H9 (cell line): Measurements from ENCODE around the gene IFT25. TPM values are rescaled to one million over a fixed set of nuclear protein-coding genes. Genes with fewer than 3 reads are reported as not detected.

Source experiments
- DNase-seq: peaks from one replicate; pipeline ENCODE4 v3.0.0-alpha.2; 2017
- H2AFZ ChIP-seq: one replicate; pipeline ENCODE4 v1.6.1; 2013; ENCODE audit warnings: mild to moderate bottlenecking, low read length, control low read depth, moderate library complexity
- H2AK5ac ChIP-seq: 2 replicates; pipeline ENCODE4 v1.6.1; 2013; ENCODE audit warnings: low read length, control low read depth, mixed read lengths; ENCODE audit not compliant: insufficient read length
- H2BK120ac ChIP-seq: one replicate; pipeline ENCODE4 v1.6.1; 2013; ENCODE audit warnings: low read depth, mild to moderate bottlenecking, low read length, control low read depth, inconsistent platforms; ENCODE audit not compliant: poor library complexity, severe bottlenecking
- H2BK12ac ChIP-seq: 2 replicates; pipeline ENCODE4 v1.6.1; 2013; ENCODE audit warnings: low read length, control low read depth, mixed read lengths, low read depth; ENCODE audit not compliant: insufficient read length
- H2BK15ac ChIP-seq: 2 replicates; pipeline ENCODE4 v1.6.1; 2013; ENCODE audit warnings: low read depth, low read length, control low read depth
- H2BK20ac ChIP-seq: one replicate; pipeline ENCODE4 v1.6.1; 2013; ENCODE audit warnings: low read depth, mild to moderate bottlenecking, low read length, control low read depth, inconsistent platforms; ENCODE audit not compliant: poor library complexity, severe bottlenecking
- H2BK5ac ChIP-seq: 2 replicates; pipeline ENCODE4 v1.6.1; 2013; ENCODE audit warnings: low read length, control low read depth, mixed read lengths; ENCODE audit not compliant: insufficient read length
- H3K14ac ChIP-seq: 2 replicates; pipeline ENCODE4 v1.6.1; 2013; ENCODE audit warnings: low read length, control low read depth; ENCODE audit not compliant: insufficient read depth
- H3K18ac ChIP-seq: 2 replicates; pipeline ENCODE4 v1.6.1; 2013; ENCODE audit warnings: low read depth, mild to moderate bottlenecking, mixed read lengths, low read length, control low read depth; ENCODE audit not compliant: insufficient read length
- H3K23ac ChIP-seq: 2 replicates; pipeline ENCODE4 v1.6.1; 2013; ENCODE audit warnings: low read length, control low read depth, mixed read lengths, low read depth; ENCODE audit not compliant: insufficient read length
- H3K23me2 ChIP-seq: 2 replicates; pipeline ENCODE4 v1.6.1; 2013; ENCODE audit warnings: low read depth, mild to moderate bottlenecking, mixed read lengths, low read length, control low read depth; ENCODE audit not compliant: insufficient read length, poor library complexity, severe bottlenecking
- H3K27ac ChIP-seq: 2 replicates; pipeline ENCODE4 v1.5.1; 2013; ENCODE audit warnings: low read length, control low read depth, mixed read lengths, low read depth; ENCODE audit not compliant: insufficient read length
- H3K27me3 ChIP-seq: 2 replicates; pipeline ENCODE4 v1.6.1; 2013; ENCODE audit warnings: low read length, control low read depth, inconsistent platforms; ENCODE audit not compliant: insufficient read depth
- H3K4ac ChIP-seq: 2 replicates; pipeline ENCODE4 v1.6.1; 2013; ENCODE audit warnings: low read depth, mild to moderate bottlenecking, control low read depth, inconsistent platforms, low read length, moderate library complexity
- H3K4me1 ChIP-seq: 2 replicates; pipeline ENCODE4 v1.6.1; 2013; ENCODE audit warnings: low read length, control low read depth, inconsistent platforms; ENCODE audit not compliant: insufficient read depth
- H3K4me2 ChIP-seq: 2 replicates; pipeline ENCODE4 v1.6.1; 2013; ENCODE audit warnings: low read length, control low read depth, mixed read lengths; ENCODE audit not compliant: insufficient read length, insufficient read depth
- H3K56ac ChIP-seq: 2 replicates; pipeline ENCODE4 v1.6.1; 2013; ENCODE audit warnings: low read depth, mild to moderate bottlenecking, mixed read lengths, low read length, control low read depth; ENCODE audit not compliant: insufficient read length
- H3K79me1 ChIP-seq: 2 replicates; pipeline ENCODE4 v1.6.1; 2013; ENCODE audit warnings: low read depth, mild to moderate bottlenecking, moderate library complexity, low read length, control low read depth, inconsistent platforms; ENCODE audit not compliant: insufficient read depth, poor library complexity, severe bottlenecking
- H3K79me2 ChIP-seq: 2 replicates; pipeline ENCODE4 v1.6.1; 2013; ENCODE audit warnings: low read length, control low read depth, inconsistent platforms; ENCODE audit not compliant: insufficient read depth
- H3K9ac ChIP-seq: 2 replicates; pipeline ENCODE4 v1.6.1; 2013; ENCODE audit warnings: low read length, control low read depth, mixed read lengths; ENCODE audit not compliant: insufficient read length; ENCODE audit errors: extremely low read depth
- H3K9me3 ChIP-seq: one replicate; pipeline ENCODE4 v1.6.1; 2013; ENCODE audit warnings: low read depth, low read length, inconsistent platforms; ENCODE audit not compliant: control insufficient read depth
- H3T11ph ChIP-seq: one replicate; pipeline ENCODE4 v1.6.1; 2013; ENCODE audit warnings: mild to moderate bottlenecking, low read length, control low read depth, inconsistent platforms
- H4K20me1 ChIP-seq: one replicate; pipeline ENCODE4 v1.6.1; 2013; ENCODE audit not compliant: control insufficient read depth, insufficient read length, insufficient read depth
- H4K5ac ChIP-seq: 2 replicates; pipeline ENCODE4 v1.6.1; 2013; ENCODE audit warnings: low read depth, mild to moderate bottlenecking, mixed read lengths, low read length, control low read depth; ENCODE audit not compliant: insufficient read length
- H4K8ac ChIP-seq: replicated peaks from 2 replicates; pipeline ENCODE4 v1.6.1; 2013; ENCODE audit warnings: low read length, control low read depth, mixed read lengths, low read depth; ENCODE audit not compliant: insufficient read length
- H4K91ac ChIP-seq: 2 replicates; pipeline ENCODE4 v1.6.1; 2013; ENCODE audit warnings: low read depth, mild to moderate bottlenecking, moderate library complexity, mixed read lengths, low read length, control low read depth; ENCODE audit not compliant: insufficient read length
- H3K27ac Mint-ChIP-seq, 3 experiments: 2 replicates in 2 of 3; 3 replicates in 1 of 3; pipeline ENCODE4 v1.8.0; 2020 to 2021; ENCODE audit warnings: mixed read lengths in 3 of 3, mild to moderate bottlenecking in 1 of 3, moderate library complexity in 1 of 3
- H3K27me3 Mint-ChIP-seq: 2 replicates; pipeline ENCODE4 v1.8.0; 2021; ENCODE audit warnings: low read depth, mild to moderate bottlenecking, moderate library complexity, mixed read lengths
- H3K36me3 Mint-ChIP-seq, 3 experiments: 2 replicates in 2 of 3; 3 replicates in 1 of 3; pipeline ENCODE4 v1.8.0; 2020 to 2021; ENCODE audit warnings: low read depth in 3 of 3, mixed read lengths in 3 of 3; ENCODE audit not compliant: insufficient read depth in 1 of 3
- H3K4me1 Mint-ChIP-seq, 2 experiments: 2 replicates each; pipeline ENCODE4 v1.8.0; 2020; ENCODE audit warnings: mixed read lengths in 2 of 2
- H3K4me3 Mint-ChIP-seq, 2 experiments: 2 replicates in 1 of 2; 3 replicates in 1 of 2; pipeline ENCODE4 v1.8.0; 2020 to 2021; ENCODE audit warnings: mild to moderate bottlenecking in 2 of 2, mixed read lengths in 2 of 2, moderate library complexity in 1 of 2
- H3K9me3 Mint-ChIP-seq, 2 experiments: 2 replicates in 1 of 2; 3 replicates in 1 of 2; pipeline ENCODE4 v1.8.0; 2020; ENCODE audit warnings: mild to moderate bottlenecking in 2 of 2, mixed read lengths in 2 of 2, moderate library complexity in 1 of 2
- WGBS: extraction: QIAGEN DNeasy Blood & Tissue Kit; methylation state at CpG from one replicate; pipeline ENCODE4 v1.1.7; 2013; ENCODE audit warnings: missing lambda C conversion rate, low lambda C conversion rate, mixed read lengths; ENCODE audit not compliant: insufficient read length; ENCODE audit errors: extremely low coverage; 5-methylcytosine and 5-hydroxymethylcytosine counted together
- total RNA-seq: library from RNA; stranded (reverse); gene quantifications from 2 replicates; pipeline ENCODE4 v1.2.1, GENCODE V29; 2021
- TF ChIP-seq, protein P1 (sequence below): fragments of 200-600 bp; sonication (generic); conservative IDR thresholded peaks from 3 replicates; pipeline ENCODE4 v1.8.0; 2021; ENCODE audit warnings: antibody characterized with exemption, mild to moderate bottlenecking

IFT25 gene
- total RNA-seq, 1 experiment from 2014 or later = 36.8 TPM

DNA sequence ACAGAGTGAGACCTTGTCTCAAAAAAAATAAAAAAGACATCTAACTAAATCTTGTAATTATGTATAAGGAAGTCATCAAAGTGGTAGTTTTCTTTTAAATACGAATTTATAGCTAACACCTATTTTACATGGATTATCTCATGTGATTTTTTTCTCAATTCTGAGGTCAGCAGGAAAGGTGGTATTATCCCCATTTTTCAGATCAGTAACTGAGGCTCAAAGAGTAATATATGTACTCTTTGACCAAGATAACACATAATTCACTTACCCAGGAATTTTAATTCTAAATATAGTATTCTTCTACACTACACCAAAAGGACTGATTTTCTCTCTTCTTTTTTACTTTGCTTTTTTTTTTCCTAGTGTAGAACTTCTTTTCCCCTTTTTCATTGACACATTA lies 9.1 kb downstream of the IFT25 start:
- no peak overlapping the region for H3T11ph ChIP-seq
- Mint-ChIP-seq H3K36me3 (peaks cover 22 to 54% (median 33%) of the 10 kb centered on the region in 3 experiments), H3K27me3 (no peaks in the 10 kb centered on the region), H3K4me1 (no peaks in the 10 kb centered on the region), H3K9me3 (peaks cover 16 to 20% of the 10 kb centered on the region in 2 experiments), H3K27ac (no peak overlapping the region), H3K4me3 (no peak overlapping the region)
- H3K23ac ChIP-seq = no peak overlapping the region
- H3K4me1 ChIP-seq = no peaks in the 10 kb centered on the region
- H3K79me1 ChIP-seq = no peaks in the 10 kb centered on the region
- H3K23me2 ChIP-seq = no peaks in the 10 kb centered on the region
- H3K27me3 ChIP-seq = no peaks in the 10 kb centered on the region
- no peak overlapping the region for H2BK5ac ChIP-seq
- H2AFZ ChIP-seq = no peak overlapping the region
- no peak overlapping the region for H2BK20ac ChIP-seq
- no peaks in the 10 kb centered on the region for H3K9me3 ChIP-seq
- H3K14ac ChIP-seq = no peak overlapping the region
- H3K18ac ChIP-seq = no peak overlapping the region
- no peak overlapping the region for H2AK5ac ChIP-seq
- no peaks in the 10 kb centered on the region for H3K79me2 ChIP-seq
- no peak overlapping the region for H4K5ac ChIP-seq
- H2BK120ac ChIP-seq = no peak overlapping the region
- H4K91ac ChIP-seq = no peak overlapping the region
- no peak overlapping the region for H3K56ac ChIP-seq
- no peak overlapping the region for H3K4me2 ChIP-seq
- H3K4ac ChIP-seq = no peak overlapping the region
- no peak for DNase-seq
- TF ChIP-seq, protein P1, sequence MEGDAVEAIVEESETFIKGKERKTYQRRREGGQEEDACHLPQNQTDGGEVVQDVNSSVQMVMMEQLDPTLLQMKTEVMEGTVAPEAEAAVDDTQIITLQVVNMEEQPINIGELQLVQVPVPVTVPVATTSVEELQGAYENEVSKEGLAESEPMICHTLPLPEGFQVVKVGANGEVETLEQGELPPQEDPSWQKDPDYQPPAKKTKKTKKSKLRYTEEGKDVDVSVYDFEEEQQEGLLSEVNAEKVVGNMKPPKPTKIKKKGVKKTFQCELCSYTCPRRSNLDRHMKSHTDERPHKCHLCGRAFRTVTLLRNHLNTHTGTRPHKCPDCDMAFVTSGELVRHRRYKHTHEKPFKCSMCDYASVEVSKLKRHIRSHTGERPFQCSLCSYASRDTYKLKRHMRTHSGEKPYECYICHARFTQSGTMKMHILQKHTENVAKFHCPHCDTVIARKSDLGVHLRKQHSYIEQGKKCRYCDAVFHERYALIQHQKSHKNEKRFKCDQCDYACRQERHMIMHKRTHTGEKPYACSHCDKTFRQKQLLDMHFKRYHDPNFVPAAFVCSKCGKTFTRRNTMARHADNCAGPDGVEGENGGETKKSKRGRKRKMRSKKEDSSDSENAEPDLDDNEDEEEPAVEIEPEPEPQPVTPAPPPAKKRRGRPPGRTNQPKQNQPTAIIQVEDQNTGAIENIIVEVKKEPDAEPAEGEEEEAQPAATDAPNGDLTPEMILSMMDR = no peak
- H3K9ac ChIP-seq = no peak overlapping the region
- no peaks in the 10 kb centered on the region for H4K20me1 ChIP-seq
- H4K8ac ChIP-seq = no peak overlapping the region
- H2BK12ac ChIP-seq = no peak overlapping the region
- no peak overlapping the region for H3K27ac ChIP-seq
- no peak overlapping the region for H2BK15ac ChIP-seq
- no CpG with 5 or more reads among the region's 1 CpG for WGBS
